WTC11 (cell line): ENCODE measurements around the gene IGHMBP2. TPM values are rescaled to one million over a fixed set of nuclear protein-coding genes. Genes with fewer than 3 reads are reported as not detected.

Source experiments
- ATAC-seq: fragments of 200-7000 bp; cut with Tn5 transposase; 2 replicates; pipeline ENCODE4 v1.10.0; 2021; ENCODE audit warnings: mild to moderate bottlenecking, moderate library complexity
- CTCF ChIA-PET: fragments of 300-600 bp; sonication (Branson Sonifier 250); formaldehyde crosslinking; loops from one replicate; lab custom pipeline; 2021; ENCODE audit warnings: antibody characterized with exemption; lab: Charles Lee
- POLR2A ChIA-PET: fragments of 350-600 bp; sonication (Branson Sonifier 250); formaldehyde crosslinking; loops from one replicate; lab custom pipeline; 2021; ENCODE audit warnings: antibody characterized with exemption; lab: Charles Lee
- DNase-seq: peaks from one replicate; pipeline ENCODE4 v3.0.0; 2021; ENCODE audit warnings: low spot score
- H3K27ac Mint-ChIP-seq: 2 replicates; pipeline ENCODE4 v1.8.0; 2021; ENCODE audit warnings: mixed read lengths
- H3K27me3 Mint-ChIP-seq: 2 replicates; pipeline ENCODE4 v1.8.0; 2021; ENCODE audit warnings: low read depth, mild to moderate bottlenecking, moderate library complexity, mixed read lengths
- H3K36me3 Mint-ChIP-seq: 2 replicates; pipeline ENCODE4 v1.8.0; 2021; ENCODE audit warnings: mixed read lengths
- H3K4me1 Mint-ChIP-seq: 2 replicates; pipeline ENCODE4 v1.8.0; 2022; ENCODE audit warnings: mixed read lengths
- H3K4me3 Mint-ChIP-seq: 2 replicates; pipeline ENCODE4 v1.8.0; 2021; ENCODE audit warnings: mild to moderate bottlenecking, moderate library complexity, mixed read lengths
- H3K9me3 Mint-ChIP-seq: 2 replicates; pipeline ENCODE4 v1.8.0; 2021; ENCODE audit warnings: mixed read lengths
- ATF2 ChIP-seq: sonication (generic); formaldehyde crosslinking; IDR thresholded peaks from 2 replicates; pipeline ENCODE4 v1.8.1; 2022; ENCODE audit warnings: low read depth, missing genetic modification reagents, borderline replicate concordance
- GTF2I ChIP-seq: fragments of 250-450 bp; sonication (Bioruptor Pico); conservative IDR thresholded peaks from 2 replicates; pipeline ENCODE4 v1.4.0; 2021; ENCODE audit warnings: mild to moderate bottlenecking
- MYBL2 ChIP-seq: sonication (generic); formaldehyde crosslinking; IDR thresholded peaks from 2 replicates; pipeline ENCODE4 v1.8.1; 2023; ENCODE audit warnings: mild to moderate bottlenecking, moderate library complexity, missing genetic modification reagents
- NFATC4 ChIP-seq: fragments of 250-450 bp; sonication (Bioruptor Pico); IDR thresholded peaks from 2 replicates; pipeline ENCODE4 v1.9.0; 2021; ENCODE audit warnings: mild to moderate bottlenecking
- NR1H2 ChIP-seq: sonication (generic); formaldehyde crosslinking; IDR thresholded peaks from 2 replicates; pipeline ENCODE4 v1.9.0; 2021; ENCODE audit warnings: mild to moderate bottlenecking, moderate library complexity, missing genetic modification reagents
- NR2C2 ChIP-seq: sonication (generic); formaldehyde crosslinking; IDR thresholded peaks from 2 replicates; pipeline ENCODE4 v1.8.0; 2022; ENCODE audit warnings: mild to moderate bottlenecking, missing genetic modification reagents
- SP1 ChIP-seq: sonication (generic); formaldehyde crosslinking; conservative IDR thresholded peaks from 2 replicates; pipeline ENCODE4 v1.8.1; 2022; ENCODE audit warnings: missing genetic modification reagents
- TCF7 ChIP-seq: sonication (generic); formaldehyde crosslinking; IDR thresholded peaks from 2 replicates; pipeline ENCODE4 v1.8.0; 2022; ENCODE audit warnings: mild to moderate bottlenecking, low read depth, missing genetic modification reagents, moderate library complexity
- ZNF232 ChIP-seq: sonication (generic); formaldehyde crosslinking; IDR thresholded peaks from 2 replicates; pipeline ENCODE4 v1.8.0; 2022; ENCODE audit warnings: mild to moderate bottlenecking, missing genetic modification reagents
- ZNF281 ChIP-seq: sonication (generic); formaldehyde crosslinking; IDR thresholded peaks from 2 replicates; pipeline ENCODE4 v1.8.0; 2023; ENCODE audit warnings: mild to moderate bottlenecking, missing genetic modification reagents
- ZNF423 ChIP-seq: fragments of 250-450 bp; sonication (Bioruptor Pico); IDR thresholded peaks from 2 replicates; pipeline ENCODE4 v2.1.2; 2022; ENCODE audit warnings: mild to moderate bottlenecking, moderate library complexity
- ZSCAN18 ChIP-seq: fragments of 250-450 bp; sonication (Bioruptor Pico); IDR thresholded peaks from 2 replicates; pipeline ENCODE4 v2.1.2; 2022; ENCODE audit warnings: mild to moderate bottlenecking, moderate library complexity
- total RNA-seq: library from RNA; stranded (reverse); gene quantifications from 3 replicates; pipeline ENCODE4 v1.2.3, GENCODE V29; 2021
- TF ChIP-seq, protein P1 (sequence below): sonication (generic); formaldehyde crosslinking; IDR thresholded peaks from 2 replicates; pipeline ENCODE4 v1.8.0; 2022; ENCODE audit warnings: missing genetic modification reagents
- TF ChIP-seq, protein P2 (sequence below): sonication (generic); formaldehyde crosslinking; IDR thresholded peaks from 2 replicates; pipeline ENCODE4 v1.8.1; 2022; ENCODE audit warnings: mild to moderate bottlenecking, moderate library complexity, missing genetic modification reagents

IGHMBP2 gene
- total RNA-seq, 1 experiment from 2014 or later, result 22.5 TPM

DNA sequence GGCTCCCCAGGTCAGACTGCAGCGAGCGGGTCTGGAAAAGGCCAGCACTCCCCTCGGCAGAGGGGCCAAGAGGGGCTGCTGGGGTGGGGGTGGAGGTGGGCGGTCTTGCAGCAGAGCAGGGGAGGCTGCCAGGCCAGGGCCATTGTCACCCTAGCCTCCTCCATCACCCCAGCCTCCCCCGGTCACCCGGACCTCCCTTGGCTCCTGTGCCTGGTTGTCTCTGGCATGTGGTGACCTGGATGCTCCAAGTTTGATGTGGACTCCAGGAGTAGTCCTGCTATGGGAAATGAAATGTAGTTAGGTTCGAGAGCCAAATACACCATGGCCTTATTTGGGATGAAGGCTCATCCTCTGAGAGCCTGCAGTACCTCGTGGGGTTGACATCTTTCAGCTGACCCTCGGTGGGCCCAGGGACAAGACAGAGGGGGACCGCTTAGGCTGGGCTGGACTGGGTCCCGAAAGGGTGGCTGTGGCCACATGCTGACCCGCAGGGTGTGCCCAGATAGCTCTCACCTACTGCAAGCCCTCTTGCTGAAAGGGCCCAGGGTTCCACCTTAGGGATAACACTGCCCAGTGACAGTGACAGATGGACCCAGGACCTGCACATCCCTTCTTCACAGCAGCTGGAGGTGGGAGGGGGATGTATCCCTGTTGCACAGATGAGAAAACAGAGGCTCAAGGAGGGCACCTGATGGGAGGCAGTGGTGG lies 53.0 kb downstream of the IGHMBP2 start:
- no peak overlapping the region for H3K4me3 Mint-ChIP-seq
- no peak for ATAC-seq
- peaks cover 9% of the 10 kb centered on the region for H3K4me1 Mint-ChIP-seq

More for the DNA sequence above, 53.0 kb downstream of the IGHMBP2 start:
- Mint-ChIP-seq H3K27me3 (no peaks in the 10 kb centered on the region), H3K27ac (no peak overlapping the region), H3K9me3 (no peaks in the 10 kb centered on the region), H3K36me3 (no peaks in the 10 kb centered on the region)
- ChIA-PET POLR2A (no interaction called here), CTCF (interaction anchor here (0.5 to 5.5 kb wide), 22 partner anchors 11 to 815 kb away, joined by 3 to 40 read pairs (median 4); partner anchors contain the start of genes MRGPRD, MRGPRF and TPCN2)
- no peak for DNase-seq
- no peak for TF ChIP-seq ZNF232 (CRISPR knock-in tag)
- no peak for TF ChIP-seq TCF7 (CRISPR knock-in tag)
- TF ChIP-seq, protein P1, sequence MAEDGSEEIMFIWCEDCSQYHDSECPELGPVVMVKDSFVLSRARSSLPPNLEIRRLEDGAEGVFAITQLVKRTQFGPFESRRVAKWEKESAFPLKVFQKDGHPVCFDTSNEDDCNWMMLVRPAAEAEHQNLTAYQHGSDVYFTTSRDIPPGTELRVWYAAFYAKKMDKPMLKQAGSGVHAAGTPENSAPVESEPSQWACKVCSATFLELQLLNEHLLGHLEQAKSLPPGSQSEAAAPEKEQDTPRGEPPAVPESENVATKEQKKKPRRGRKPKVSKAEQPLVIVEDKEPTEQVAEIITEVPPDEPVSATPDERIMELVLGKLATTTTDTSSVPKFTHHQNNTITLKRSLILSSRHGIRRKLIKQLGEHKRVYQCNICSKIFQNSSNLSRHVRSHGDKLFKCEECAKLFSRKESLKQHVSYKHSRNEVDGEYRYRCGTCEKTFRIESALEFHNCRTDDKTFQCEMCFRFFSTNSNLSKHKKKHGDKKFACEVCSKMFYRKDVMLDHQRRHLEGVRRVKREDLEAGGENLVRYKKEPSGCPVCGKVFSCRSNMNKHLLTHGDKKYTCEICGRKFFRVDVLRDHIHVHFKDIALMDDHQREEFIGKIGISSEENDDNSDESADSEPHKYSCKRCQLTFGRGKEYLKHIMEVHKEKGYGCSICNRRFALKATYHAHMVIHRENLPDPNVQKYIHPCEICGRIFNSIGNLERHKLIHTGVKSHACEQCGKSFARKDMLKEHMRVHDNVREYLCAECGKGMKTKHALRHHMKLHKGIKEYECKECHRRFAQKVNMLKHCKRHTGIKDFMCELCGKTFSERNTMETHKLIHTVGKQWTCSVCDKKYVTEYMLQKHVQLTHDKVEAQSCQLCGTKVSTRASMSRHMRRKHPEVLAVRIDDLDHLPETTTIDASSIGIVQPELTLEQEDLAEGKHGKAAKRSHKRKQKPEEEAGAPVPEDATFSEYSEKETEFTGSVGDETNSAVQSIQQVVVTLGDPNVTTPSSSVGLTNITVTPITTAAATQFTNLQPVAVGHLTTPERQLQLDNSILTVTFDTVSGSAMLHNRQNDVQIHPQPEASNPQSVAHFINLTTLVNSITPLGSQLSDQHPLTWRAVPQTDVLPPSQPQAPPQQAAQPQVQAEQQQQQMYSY (CRISPR knock-in tag), result no peak
- no peak for TF ChIP-seq ZNF423
- TF ChIP-seq ATF2 (CRISPR knock-in tag), result no peak
- TF ChIP-seq NR1H2 (CRISPR knock-in tag), result no peak
- no peak for TF ChIP-seq ZSCAN18
- no peak for TF ChIP-seq NR2C2
- no peak for TF ChIP-seq GTF2I
- TF ChIP-seq ZNF281 (CRISPR knock-in tag), result no peak
- TF ChIP-seq, protein P2, sequence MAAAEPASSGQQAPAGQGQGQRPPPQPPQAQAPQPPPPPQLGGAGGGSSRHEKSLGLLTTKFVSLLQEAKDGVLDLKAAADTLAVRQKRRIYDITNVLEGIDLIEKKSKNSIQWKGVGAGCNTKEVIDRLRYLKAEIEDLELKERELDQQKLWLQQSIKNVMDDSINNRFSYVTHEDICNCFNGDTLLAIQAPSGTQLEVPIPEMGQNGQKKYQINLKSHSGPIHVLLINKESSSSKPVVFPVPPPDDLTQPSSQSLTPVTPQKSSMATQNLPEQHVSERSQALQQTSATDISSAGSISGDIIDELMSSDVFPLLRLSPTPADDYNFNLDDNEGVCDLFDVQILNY (CRISPR knock-in tag), result no peak
- TF ChIP-seq SP1 (CRISPR knock-in tag), result no peak
- TF ChIP-seq MYBL2 (CRISPR knock-in tag), result no peak
- TF ChIP-seq NFATC4 (CRISPR knock-in tag), result no peak
